Upper lobe of left lung (tissue), 4 donors: ENCODE measurements around the gene HPS1.

Source experiments
- EP300 ChIP-seq, 4 donors: sonication (generic); formaldehyde crosslinking; IDR thresholded peaks; one replicate each; pipeline ENCODE4 v1.5.1; 2017; ENCODE audit warnings: antibody characterized with exemption in 4 of 4, control low read depth in 2 of 4
- POLR2A ChIP-seq, 4 donors: fragments of 450-650 bp; IDR thresholded peaks; one replicate each; pipeline ENCODE4 v1.5.1; 2016 to 2017; ENCODE audit warnings: antibody characterized with exemption in 4 of 4, mild to moderate bottlenecking in 2 of 4
- POLR2AphosphoS5 ChIP-seq, 2 donors: sonication (generic); formaldehyde crosslinking; IDR thresholded peaks; one replicate each; pipeline ENCODE4 v1.5.1; 2017; ENCODE audit warnings: antibody characterized with exemption in 2 of 2
- TF ChIP-seq, protein P1 (sequence below), 6 experiments: fragments of 450-650 bp in 4 of 6; fragments of 200-600 bp in 2 of 6; sonication (generic) in 2 of 6; IDR thresholded peaks; one replicate each; pipeline ENCODE4 v1.5.1; 2016 to 2019; ENCODE audit warnings: antibody characterized with exemption in 6 of 6

DNA sequence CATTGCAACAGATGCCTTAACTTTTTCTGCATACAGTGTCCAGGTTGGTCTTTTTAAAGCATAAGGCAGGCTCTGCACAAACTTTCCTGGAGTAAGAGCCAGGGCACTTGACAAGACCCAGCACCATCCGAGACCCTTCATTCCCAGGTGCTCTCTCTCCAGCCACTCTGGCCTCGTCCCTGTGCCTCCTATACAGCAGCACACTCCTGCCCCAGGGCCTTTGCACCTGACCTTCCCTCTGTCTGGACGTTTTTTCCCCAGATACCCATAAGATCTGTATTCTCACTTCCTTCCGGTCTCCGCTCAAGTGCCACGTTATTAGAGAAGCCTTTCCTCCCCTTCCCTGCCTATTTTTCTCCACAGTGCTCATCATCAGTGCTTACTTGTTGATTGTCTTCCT is 57.3 kb downstream of the HPS1 start:
- TF ChIP-seq POLR2A (IDR thresholded peaks at IDR 0.05) (no peak), EP300 (IDR thresholded peaks at IDR 0.05) (no peak), POLR2AphosphoS5 (IDR thresholded peaks at IDR 0.05) (no peak)
- TF ChIP-seq, protein P1, sequence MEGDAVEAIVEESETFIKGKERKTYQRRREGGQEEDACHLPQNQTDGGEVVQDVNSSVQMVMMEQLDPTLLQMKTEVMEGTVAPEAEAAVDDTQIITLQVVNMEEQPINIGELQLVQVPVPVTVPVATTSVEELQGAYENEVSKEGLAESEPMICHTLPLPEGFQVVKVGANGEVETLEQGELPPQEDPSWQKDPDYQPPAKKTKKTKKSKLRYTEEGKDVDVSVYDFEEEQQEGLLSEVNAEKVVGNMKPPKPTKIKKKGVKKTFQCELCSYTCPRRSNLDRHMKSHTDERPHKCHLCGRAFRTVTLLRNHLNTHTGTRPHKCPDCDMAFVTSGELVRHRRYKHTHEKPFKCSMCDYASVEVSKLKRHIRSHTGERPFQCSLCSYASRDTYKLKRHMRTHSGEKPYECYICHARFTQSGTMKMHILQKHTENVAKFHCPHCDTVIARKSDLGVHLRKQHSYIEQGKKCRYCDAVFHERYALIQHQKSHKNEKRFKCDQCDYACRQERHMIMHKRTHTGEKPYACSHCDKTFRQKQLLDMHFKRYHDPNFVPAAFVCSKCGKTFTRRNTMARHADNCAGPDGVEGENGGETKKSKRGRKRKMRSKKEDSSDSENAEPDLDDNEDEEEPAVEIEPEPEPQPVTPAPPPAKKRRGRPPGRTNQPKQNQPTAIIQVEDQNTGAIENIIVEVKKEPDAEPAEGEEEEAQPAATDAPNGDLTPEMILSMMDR (IDR thresholded peaks at IDR 0.05) = no peak
